Measurements from ENCODE around the gene STH.

- TF ChIP-seq GTF2F1 (IDR thresholded peaks at IDR 0.05; ENCODE audit: low read depth, low read length) = no peak
- no peak for TF ChIP-seq ZBTB8A (IDR thresholded peaks at IDR 0.05; ENCODE audit: partially characterized antibody)
- TF ChIP-seq POLR2G (IDR thresholded peaks at IDR 0.05; ENCODE audit: low read depth, low read length) = no peak
- no peak for TF ChIP-seq CTCF (IDR thresholded peaks at IDR 0.05 in 2 of 3, conservative IDR thresholded peaks at IDR 0.05 in 1 of 3; ENCODE audit: insufficient read depth in 2 of 3, low read depth in 1 of 3, low read length in 3 of 3)
- TF ChIP-seq CHCHD3 (CRISPR knock-in tag; IDR thresholded peaks at IDR 0.05) = no peak
- TF ChIP-seq ZNF395 (CRISPR knock-in tag; IDR thresholded peaks at IDR 0.05) = no peak
- no peak for TF ChIP-seq BHLHE40 (IDR thresholded peaks at IDR 0.05; ENCODE audit: low read length)
- TF ChIP-seq CBX5 (IDR thresholded peaks at IDR 0.05; ENCODE audit: borderline replicate concordance, low read depth) = no peak
Measured at GRCh38 chr17:46001390-46002310, 2.6 kb downstream of the STH start.

Data from K562 (cell line).